IPS-18a (cell line): ENCODE results near the gene CKB.

Experiments
- H3K27ac ChIP-seq: one replicate; pipeline ENCODE4 v1.5.1; 2013; ENCODE audit warnings: low read length
- H3K27me3 ChIP-seq: one replicate; pipeline ENCODE4 v1.6.1; 2013; ENCODE audit warnings: mild to moderate bottlenecking, low read length; ENCODE audit not compliant: control insufficient read depth, insufficient read depth
- H3K36me3 ChIP-seq: one replicate; pipeline ENCODE4 v1.6.1; 2013; ENCODE audit warnings: low read depth, low read length; ENCODE audit not compliant: control insufficient read depth
- H3K4me1 ChIP-seq: one replicate; pipeline ENCODE4 v1.6.1; 2013; ENCODE audit warnings: low read depth, low read length; ENCODE audit not compliant: control insufficient read depth
- H3K4me3 ChIP-seq: one replicate; pipeline ENCODE4 v1.5.1; 2013; ENCODE audit warnings: low read length
- H3K9ac ChIP-seq: one replicate; pipeline ENCODE4 v1.6.1; 2013; ENCODE audit warnings: mild to moderate bottlenecking, low read length, moderate library complexity
- H3K9me3 ChIP-seq: one replicate; pipeline ENCODE4 v1.6.1; 2013; ENCODE audit warnings: low read depth, low read length; ENCODE audit not compliant: control insufficient read depth

The CKB gene

DNA sequence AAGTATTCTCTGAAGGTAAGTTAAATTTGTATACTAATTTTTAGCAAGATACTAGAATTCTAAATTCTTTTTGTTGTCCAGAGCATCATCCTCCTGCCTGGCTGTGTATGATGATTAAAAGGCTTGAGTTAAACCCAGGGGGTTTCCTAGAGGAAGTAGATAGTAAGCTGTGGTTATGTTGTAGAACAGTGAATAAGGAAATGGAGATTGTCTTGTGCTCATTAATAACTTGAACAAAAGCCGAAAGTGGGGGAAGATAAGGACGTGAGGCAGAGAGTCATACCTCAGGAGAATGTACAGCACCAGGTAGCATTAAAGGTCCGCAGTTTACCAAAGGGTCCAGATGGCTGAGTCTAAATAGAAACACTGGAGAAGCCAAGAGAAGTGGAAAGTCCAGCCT lies 42.0 kb downstream of the CKB start:
- Histone ChIP-seq H3K27ac (no peak overlapping the region), H3K4me1 (no peaks in the 10 kb centered on the region), H3K9me3 (no peaks in the 10 kb centered on the region), H3K27me3 (no peaks in the 10 kb centered on the region), H3K9ac (no peak overlapping the region), H3K36me3 (peaks cover 59% of the 10 kb centered on the region), H3K4me3 (no peak overlapping the region)

DNA sequence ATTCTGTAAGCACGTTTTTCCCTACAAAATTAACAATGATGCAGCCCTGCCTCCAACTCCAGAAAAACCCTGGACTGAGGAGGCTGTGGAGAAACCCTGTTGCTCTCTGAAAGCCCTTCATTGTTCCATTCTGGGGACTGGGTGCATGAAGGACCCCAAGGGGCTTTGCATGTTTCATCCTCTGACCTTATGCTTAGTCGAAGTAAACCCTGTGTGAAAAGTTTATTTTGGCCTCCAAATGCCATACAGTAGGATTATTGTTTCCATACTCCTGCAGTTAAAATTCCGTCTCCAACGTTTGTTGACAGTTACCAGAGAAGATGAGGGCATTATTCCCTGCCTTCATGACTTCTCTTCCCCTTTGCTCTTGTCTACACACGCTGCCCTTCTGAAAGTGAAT lies 46.0 kb downstream of the CKB start:
- H3K36me3 ChIP-seq, result peaks cover 65% of the 10 kb centered on the region
- no peaks in the 10 kb centered on the region for H3K4me1 ChIP-seq
- H3K27ac ChIP-seq, result no peak overlapping the region
- H3K4me3 ChIP-seq, result no peak overlapping the region
- no peaks in the 10 kb centered on the region for H3K9me3 ChIP-seq
- H3K27me3 ChIP-seq, result no peaks in the 10 kb centered on the region
- no peak overlapping the region for H3K9ac ChIP-seq

GRCh38 chr14:103476065-103476464 lies 46.6 kb downstream of the CKB start:
- Histone ChIP-seq H3K36me3 (peaks cover 67% of the 10 kb centered on the region), H3K9ac (no peak overlapping the region), H3K27ac (no peak overlapping the region), H3K9me3 (no peaks in the 10 kb centered on the region), H3K4me1 (no peaks in the 10 kb centered on the region), H3K4me3 (no peak overlapping the region), H3K27me3 (no peaks in the 10 kb centered on the region)

GRCh38 chr14:103474893-103475292 lies 47.7 kb downstream of the CKB start:
- Histone ChIP-seq H3K9ac (no peak overlapping the region), H3K27ac (no peak overlapping the region), H3K27me3 (no peaks in the 10 kb centered on the region), H3K36me3 (peaks cover 63% of the 10 kb centered on the region), H3K9me3 (no peaks in the 10 kb centered on the region), H3K4me3 (no peak overlapping the region), H3K4me1 (no peaks in the 10 kb centered on the region)

- H3K36me3 ChIP-seq, result peaks cover 69% of the 10 kb centered on the region
- no peak overlapping the region for H3K9ac ChIP-seq
- no peaks in the 10 kb centered on the region for H3K4me1 ChIP-seq
- H3K27ac ChIP-seq, result no peak overlapping the region
- no peaks in the 10 kb centered on the region for H3K9me3 ChIP-seq
- H3K4me3 ChIP-seq, result no peak overlapping the region
- H3K27me3 ChIP-seq, result no peaks in the 10 kb centered on the region
These were observed 49.7 kb downstream of the CKB start for GRCh38 chr14:103472939-103473338.
